HL-60/S4 treated with retinoic acid at 250 ng/mL for 4 days and 3 days (cell line): ENCODE results near the gene NKPD1.

Source experiments
- in situ Hi-C: fragments of 300-500 bp; cut with MboI; formaldehyde crosslinking; loops from 2 replicates; pipeline ENCODE4 v1.7.0; 2022; ENCODE audit warnings: low sequenced_read_pairs

Gene NKPD1

DNA sequence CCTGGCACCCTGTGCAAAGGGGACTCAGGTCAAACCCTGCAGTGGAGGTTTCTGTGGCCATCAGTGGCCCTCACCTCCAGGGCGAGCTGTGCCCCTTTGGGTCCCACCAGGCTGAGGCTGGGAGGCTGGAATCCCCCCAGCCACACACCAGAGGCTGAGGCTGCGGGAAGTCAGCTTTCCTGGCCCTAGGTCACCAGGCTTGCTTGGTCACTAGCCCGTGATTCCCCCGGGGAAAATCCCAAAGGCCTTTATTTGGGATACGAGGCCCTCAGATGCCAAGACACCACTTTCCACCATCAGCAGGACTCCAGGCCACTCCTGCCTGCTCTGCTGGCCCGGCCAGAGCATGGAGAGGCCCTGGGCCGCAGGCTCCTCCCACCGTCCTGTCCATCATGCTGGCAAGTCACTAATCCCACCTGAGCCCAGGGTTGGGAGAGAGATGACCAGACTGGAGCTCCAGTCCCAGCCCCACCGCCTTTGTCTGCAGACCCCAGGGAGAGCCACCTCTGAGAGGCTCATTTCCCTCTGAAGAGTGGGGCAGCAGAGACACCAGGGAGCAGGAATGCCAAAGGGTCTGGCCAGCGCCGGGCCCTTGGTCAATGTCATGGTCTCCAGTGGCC is 4.7 kb downstream of the NKPD1 start:
- in situ Hi-C loops = no loop called here

DNA sequence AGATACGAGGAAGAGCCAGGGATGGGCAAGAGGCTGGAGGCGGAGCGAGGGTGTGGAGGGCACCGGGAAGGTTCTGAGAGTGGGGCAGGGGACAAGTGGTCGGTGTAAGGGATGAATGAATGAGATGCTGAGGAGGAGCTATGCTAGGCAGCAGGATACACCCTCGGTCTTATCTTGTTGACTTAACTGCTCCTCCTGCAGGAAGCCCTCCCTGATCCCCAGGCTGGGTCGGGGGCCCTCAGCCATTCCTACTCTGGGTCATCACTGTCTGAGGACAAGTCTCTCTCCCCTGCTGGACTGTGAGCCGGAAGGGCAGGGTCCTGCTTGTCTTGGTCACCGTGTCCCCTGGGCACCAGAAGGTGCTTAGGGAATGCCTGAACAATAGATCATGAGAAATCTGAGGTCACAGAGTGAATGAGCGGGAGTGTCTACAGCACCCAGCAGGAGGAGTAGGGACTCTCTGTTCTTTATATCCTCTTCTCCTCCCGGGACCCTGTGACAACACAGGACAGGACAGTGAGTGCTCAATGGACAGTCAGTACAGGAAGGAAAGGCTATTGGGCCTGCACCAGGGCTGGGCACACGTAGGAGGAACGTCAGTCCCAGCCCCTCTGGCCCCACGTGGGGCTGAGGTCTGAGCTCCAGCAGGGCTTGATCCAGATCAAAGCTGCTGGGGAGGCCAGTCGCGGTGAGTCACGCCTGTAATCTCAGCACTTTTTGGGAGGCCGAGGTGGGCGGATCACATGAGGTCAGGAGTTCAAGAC is 6.5 kb downstream of the NKPD1 start:
- in situ Hi-C loops = no loop called here

DNA sequence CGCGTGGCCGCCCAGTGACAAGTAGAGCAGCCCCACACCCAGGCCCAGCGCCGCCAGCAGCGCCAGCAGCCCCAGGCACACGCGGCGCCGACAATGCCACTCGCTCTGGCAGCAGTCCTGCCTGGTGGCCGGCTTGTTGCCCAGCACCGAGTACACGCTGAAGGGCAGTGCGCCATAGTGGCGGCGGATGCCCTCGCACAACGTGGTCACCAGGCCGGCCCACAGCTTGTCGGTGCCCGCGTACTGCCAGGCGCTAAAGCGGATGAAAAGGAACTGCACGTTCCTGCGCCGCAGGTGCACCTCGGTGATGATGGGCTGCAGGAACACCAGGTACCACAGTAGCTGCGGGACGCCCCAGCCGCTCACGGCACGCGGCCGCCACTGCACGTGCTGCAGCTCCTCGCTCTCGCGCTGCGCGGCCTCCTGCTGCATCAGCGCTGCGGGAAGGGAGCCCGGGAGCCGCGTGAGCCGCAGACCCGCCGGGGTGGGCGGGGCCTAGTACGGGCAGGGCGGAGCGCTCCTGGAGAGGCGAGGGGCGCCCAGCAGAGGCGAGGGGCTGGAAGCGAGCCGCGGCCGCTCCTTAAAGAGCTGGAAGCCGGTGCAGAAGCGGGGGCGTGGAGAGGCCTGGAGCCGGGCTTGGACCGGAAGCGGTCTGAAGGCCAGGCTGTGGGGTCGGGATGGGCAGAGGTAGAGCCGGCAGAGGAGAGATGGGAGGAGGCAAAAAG is 7.3 kb downstream of the NKPD1 start:
- in situ Hi-C loops = no loop called here

DNA sequence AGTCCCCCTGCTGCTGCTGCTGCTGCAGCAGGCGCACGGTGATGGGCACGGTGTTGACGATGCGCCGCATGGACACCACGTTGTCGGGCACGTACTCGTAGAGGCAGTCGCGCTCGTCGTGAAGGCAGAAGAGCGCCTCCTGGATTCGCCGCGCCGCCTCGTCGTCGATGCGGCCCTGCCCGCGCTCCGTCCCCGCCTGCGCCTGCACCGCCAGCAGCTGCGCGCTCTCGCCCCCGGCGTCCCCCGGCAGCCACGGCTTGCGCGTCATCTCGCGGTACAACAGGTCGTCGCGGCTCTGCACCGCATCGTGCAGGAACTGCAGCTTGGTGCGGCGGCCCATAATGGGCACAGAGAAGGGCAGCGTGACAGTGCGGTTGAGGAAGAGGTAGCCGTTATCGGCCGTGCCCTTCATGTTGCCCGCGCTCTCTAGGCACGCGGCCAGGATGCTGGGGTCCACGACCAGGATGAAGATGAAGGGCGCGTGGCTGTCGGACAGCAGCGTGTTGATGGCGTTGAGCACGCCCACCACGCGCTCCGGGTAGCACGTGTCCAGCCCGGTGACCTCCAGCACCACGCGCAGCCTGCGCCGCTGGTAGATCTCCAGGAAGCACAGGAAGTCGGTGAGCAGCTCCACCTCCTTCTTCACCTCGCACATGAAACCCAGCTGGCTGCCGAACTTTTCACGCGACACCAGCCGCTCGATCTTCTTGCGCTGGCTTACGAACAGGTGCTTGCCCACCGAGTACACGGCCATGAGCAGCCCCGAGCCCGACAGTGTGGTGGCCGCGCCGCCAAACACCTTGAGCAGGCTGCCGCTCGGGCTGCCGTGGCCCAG is 8.1 kb downstream of the NKPD1 start:
- in situ Hi-C loops = no loop called here

DNA sequence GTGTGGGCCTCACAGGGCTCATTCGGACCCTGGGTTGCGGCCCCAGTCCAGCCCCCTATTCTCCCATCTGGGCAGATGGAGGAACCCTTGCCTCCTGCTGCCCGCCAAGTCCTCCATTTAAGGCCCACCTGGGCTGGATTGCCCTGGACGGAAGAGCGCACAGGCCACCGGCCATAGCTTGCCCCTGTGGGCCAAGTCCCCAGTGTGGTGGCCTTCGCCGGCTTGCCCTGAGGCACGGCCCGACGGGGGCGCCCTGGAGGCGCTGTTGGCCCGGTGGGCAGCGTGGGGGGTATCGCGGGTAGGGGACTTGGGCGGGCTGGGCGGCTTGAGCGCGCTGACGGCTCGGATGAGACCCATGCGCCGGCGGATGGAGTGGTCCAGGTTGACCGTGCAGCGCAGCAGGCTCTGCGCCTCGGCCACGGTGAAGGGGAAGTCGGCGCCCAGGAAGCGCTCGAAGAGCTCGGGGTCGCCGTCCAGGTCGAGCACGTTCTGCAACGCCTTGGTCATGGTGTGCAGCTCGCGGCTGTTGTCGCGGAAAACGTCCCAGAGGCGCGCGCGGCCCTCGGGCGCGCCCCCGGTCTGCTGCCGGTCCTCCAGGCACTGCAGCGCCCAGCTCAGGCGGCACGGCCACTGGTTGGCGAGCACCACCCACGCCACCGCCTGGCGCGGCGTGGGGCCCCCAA is 8.8 kb downstream of the NKPD1 start:
- in situ Hi-C loops = no loop called here

DNA sequence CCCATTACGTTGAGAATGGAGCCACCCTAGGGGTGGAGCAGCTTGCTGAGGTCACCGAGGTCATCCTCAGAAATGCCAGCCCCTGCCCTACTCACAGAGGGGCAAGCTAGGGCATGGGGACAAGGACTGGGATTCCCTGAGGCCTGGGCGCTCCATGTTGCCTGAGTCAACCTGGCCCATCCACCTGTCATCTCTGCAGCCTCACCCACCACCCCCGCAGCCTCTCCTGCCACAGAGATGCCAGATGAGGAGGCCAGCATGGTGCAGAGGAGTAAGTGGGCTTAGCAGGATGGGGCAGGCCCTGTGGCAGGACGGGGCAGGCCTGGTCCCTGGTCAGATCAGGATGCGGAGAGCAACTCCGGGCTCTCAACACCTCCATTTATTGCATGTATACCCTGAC is 9.5 kb downstream of the NKPD1 start:
- in situ Hi-C loops = no loop called here

DNA sequence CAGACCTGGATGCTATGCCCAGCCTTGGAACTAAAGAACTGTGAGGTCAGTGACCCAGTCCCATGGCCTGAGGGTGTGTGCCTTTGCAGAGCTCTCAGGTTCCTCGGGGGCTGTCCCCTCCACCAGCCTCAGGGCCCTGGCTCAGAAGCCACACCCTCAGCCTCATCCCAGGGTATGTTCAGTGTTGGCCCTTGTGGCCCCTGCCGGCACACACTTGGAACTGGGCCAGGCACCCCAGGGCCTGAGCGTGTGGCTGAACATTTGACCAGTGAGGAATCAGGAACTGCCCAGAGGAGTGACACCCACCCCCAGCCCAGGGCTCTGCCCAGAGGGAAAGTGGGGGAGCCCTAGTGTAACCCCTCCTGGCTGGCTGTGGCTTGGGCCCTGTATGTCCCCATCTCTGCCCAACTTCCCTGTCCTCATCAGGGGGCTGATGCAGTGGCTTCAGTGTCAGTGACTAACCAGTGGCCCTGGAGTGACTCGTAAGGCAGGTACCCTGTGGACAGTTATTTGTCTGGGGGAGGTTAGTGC is 10.0 kb downstream of the NKPD1 start:
- in situ Hi-C loops = no loop called here

DNA sequence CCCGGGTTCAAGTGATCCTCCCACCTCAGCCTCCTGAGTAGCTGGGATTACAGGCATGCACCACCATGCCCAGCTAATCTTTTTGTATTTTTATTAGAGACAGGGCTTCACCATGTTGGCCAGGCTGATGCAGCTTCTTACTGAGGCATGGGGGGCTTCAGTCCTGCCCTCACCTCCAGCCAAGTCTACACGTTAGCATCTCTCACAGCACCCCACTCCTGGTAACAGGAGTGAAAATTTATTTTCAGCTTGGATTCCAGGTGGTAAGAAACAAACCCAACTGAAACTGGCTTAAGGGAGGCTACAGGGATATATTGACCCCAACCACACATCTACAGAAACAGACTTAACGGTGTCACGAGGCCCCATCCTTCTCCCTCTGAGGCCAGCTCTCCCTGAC is 10.6 kb downstream of the NKPD1 start:
- in situ Hi-C loops = no loop called here

DNA sequence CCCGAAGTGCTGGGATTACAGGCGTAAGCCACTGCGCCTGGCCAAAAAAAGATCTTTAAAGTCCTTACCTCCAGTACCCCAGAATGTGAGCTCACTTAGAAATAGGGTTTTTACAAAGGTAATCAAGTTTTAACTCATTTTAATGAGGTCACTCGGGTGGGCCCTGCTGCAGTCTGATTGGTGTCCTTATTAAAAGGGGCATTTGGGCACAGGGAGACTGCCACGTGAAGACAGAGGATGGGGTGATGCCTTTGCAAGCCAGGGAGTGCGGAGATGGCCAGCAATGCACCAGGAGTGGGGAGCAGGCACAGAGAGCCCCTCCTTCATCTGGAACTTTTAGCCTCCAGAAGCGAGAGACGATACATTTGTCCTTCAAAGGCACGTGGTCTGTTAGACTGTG is 11.7 kb downstream of the NKPD1 start:
- in situ Hi-C loops = no loop called here

DNA sequence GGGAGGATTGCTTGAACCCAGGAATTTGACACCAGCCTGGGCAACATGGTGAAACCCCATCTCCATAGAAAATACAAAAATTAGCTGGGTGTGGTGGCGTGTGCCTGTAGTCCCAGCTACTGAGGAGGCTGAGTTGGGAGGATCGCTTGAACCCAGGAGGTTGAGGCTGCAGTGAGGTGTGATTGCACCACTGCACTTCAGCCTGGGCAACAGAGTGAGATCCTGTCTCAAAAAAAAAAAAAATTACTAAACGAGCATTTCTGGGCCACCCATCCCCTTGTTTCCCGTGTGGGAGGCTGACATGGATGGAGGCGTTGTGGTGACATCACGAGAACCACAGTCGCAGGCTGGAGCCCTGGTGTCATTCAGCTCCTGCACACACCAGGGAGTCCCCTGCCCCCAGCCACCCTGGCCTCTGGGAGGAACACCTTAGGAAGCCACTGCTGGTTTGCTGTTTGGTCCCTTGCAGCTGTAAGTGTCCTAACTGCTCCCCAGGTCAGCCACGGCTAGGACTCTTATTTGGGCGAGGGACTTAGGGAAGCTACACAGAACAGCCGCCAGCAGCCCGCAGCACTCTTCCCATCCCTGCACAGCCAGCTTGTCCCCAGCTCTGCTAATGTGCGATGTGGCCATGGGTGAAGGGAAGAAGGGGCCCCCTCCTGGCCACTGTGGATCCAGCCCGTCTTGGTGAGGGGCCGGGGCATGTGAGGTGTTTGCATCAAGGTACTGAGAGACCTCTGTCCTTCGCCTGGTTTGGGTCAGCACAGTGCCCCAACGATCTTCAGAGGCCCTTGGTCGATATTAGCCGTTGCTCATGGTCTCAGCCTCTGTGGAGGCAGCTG is 12.7 kb downstream of the NKPD1 start:
- in situ Hi-C loops = no loop called here

DNA sequence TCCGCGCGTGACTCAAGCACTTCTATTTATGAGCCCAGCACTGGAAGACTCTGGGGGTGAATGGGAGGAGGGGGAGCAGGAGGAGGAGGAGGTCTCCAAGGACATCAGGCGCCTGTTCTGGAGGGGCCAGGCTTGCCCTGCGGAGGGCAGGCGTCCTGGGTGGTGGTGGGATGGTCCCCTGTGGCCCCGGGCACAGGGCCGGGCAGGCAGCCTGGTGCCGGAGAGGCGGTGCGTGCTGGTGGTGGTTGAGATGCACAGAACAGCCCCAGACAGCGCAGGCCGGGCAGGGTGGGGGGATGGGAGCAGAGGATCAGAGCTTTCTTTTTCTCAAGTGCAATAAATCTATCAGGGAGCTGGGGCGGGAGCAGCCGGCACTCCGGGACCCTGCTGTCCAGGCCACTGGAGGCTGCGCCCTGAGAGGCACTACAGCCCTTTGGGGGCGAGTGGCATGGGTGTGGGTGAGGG is 14.0 kb downstream of the NKPD1 start:
- in situ Hi-C loops = no loop called here

DNA sequence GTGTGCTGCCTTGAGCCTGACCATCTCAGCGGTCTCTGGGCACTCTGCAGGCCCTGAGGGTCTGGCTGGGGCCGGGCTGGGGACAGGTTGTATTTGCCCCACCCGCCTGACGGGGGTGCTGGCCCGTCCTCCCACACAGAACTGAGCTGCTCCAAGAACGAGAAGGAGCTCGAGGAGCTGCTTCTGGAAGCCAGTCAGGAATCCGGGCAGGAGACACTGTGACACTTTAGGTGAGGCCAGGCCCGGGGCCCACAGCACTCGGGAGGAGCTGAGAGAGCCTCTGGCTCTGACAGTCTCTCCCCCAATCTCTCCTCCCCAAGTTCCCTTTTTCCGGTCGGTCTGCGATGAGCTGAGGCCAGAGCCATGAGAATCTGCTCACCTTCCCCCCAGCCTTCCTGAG is 14.5 kb downstream of the NKPD1 start:
- in situ Hi-C loops = no loop called here

DNA sequence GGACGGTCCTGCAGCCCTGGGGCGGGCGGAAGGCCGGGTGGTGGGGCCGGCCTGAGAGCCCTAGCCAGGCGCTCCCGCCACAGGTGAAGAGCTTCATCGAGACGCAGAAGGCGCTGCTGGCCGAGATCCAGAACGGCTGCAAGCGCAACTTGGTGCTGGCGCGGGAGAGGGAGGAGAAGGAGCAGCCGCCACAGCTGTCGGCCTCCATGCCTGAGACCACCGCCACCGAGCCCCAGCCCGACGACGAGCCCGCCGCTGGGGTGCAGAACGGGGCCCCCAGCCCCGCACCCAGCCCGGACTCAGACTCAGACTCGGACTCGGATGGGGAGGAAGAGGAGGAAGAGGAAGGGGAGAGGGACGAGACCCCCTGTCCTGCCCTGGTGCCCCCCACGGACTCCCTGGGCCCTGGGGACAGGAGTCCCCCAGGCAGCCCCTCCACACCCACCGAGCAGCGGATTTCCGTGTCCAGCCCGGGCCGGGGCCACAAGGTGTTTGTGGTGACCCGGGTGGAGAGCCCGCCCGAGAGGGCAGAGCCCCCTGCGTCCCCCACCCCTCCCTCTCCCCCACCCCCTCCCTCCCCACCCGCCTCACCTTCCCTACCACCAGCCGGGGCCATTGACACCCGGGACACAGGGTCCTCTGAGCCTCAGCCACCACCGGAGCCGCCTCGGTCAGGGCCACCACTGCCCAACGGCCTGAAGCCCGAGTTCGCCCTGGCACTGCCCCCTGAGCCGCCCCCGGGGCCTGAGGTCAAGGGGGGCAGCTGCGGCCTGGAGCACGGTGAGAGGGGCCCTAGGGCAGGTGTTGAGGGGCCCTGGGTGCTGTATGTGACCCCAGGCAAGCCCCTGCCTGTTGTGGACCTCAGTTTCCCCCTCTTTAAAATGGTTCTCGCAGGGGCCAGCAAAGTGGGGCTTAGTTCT is 15.3 kb downstream of the NKPD1 start:
- in situ Hi-C loops = no loop called here

DNA sequence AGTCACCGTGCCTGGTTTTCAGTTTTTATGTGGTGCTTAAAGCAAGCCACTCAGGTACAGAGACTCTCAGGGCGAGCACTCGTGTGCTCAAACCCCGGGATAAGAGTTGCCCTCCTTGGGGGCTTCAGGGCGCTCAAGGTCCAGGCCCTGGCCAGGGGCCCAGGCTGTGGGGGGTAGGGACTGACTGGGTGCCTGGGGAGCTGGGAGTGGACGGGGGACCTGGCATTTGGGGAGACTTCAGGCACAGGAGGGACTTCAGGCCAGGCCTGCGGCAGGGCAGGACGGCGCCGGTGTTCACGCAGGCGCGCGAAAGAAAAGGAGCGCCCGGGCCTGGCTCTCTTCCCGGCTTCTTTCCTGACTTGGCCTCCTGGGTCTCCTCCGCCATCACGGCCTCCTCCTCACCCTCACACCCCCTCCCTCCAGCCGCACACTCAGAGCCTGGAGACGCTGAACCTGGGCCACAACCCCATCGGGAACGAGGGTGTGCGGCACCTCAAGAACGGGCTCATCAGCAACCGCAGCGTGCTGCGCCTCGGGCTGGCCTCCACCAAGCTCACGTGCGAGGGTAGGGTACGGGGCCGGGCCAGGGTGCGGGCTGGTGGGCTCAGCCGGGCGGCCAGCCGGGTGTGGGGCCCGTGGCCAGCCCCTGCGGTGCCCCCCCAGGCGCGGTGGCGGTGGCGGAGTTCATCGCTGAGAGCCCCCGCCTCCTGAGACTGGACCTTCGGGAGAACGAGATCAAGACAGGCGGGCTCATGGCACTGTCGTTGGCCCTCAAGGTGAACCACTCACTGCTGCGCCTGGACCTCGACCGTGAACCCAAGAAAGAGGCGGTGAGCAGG is 16.1 kb downstream of the NKPD1 start:
- in situ Hi-C loops = no loop called here

DNA sequence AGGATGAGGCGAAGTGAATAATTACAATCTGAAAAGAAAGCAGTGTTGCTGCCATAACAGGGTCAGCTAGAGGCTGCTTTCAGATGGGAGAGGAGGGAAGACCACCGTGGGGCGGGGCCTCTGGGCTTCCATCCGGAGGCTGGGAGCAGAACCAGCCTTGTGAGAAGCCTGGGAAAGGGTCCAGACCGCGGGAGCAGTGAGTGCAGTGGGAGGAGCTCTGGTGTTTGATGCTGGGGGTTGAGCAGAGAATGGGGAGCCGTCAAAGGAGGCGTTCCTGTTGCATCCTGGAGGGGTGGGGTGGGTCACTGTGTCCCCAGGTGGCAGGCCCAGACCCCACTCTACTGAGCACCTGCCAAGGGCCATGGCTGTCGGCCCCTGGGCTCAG is 18.1 kb downstream of the NKPD1 start:
- in situ Hi-C loops = no loop called here

DNA sequence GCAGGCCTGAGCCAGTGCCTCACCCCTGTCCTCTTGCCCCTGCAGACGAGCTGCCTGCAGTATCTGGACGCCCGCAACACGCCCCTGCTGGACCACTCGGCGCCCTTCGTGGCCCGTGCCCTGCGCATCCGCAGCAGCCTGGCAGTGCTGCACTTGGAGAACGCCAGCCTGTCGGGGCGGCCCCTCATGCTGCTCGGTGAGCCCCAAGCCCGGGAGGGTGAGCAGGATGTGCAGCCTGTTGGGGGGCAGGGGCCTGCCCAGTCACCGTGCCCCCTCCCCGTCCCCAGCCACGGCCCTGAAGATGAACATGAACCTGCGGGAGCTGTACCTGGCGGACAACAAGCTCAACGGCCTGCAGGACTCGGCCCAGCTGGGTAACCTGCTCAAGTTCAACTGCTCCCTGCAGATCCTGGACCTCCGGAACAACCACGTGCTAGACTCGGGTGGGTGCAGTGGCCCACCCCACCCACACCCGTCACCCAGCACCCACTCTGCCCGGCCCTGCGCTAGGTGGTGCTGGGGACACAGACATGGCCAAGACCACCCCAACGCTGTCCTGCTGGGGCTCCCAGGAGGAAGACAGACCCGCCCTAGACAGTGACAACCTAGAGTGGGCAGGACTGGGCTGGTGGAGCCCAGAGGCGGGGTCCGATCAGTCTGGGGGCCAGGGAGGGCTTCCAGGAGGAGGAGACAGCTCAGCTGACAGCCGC is 18.6 kb downstream of the NKPD1 start:
- in situ Hi-C loops = no loop called here
